CD14-positive monocyte (primary cell): Measurements from ENCODE around the gene CACUL1. TPM values are rescaled to one million over a fixed set of nuclear protein-coding genes. Genes with fewer than 3 reads are reported as not detected.
"Not testable (repeated sequence)": the region's sequence is repeated elsewhere in the genome, so short reads cannot be mapped to it uniquely, and the experiment has no call there.

Experiments used
- DNase-seq, 3 donors: peaks; one replicate each; pipeline ENCODE4 v3.0.0-alpha.2; 2011 to 2022
- H2AFZ ChIP-seq: 2 replicates; pipeline ENCODE4 v1.6.0; 2012; ENCODE audit warnings: mild to moderate bottlenecking, low read depth, low read length, inconsistent platforms; ENCODE audit not compliant: insufficient read depth, poor library complexity, severe bottlenecking
- H3K27ac ChIP-seq, 2 donors: 1 replicate in 1 of 2; 2 replicates in 1 of 2; pipeline ENCODE4 v1.5.1; 2012 to 2013; ENCODE audit warnings: low read length in 2 of 2, control low read depth in 1 of 2, inconsistent platforms in 1 of 2, low read depth in 1 of 2, mild to moderate bottlenecking in 1 of 2
- H3K27me3 ChIP-seq, 2 donors: one replicate each; pipeline versions ENCODE4 v1.6.0 to v1.6.1; 2011 to 2013; ENCODE audit warnings: low read length in 2 of 2; ENCODE audit not compliant: control insufficient read depth in 2 of 2, insufficient read depth in 2 of 2
- H3K36me3 ChIP-seq, 2 donors: replicated peaks in 1 of 2; 1 replicate in 1 of 2; 2 replicates in 1 of 2; pipeline versions ENCODE4 v1.5.1 to v1.6.1; 2012 to 2013; ENCODE audit warnings: low read length in 2 of 2, control low read depth in 1 of 2, inconsistent platforms in 1 of 2, mild to moderate bottlenecking in 1 of 2; ENCODE audit not compliant: insufficient read depth in 2 of 2, control insufficient read depth in 1 of 2
- H3K4me1 ChIP-seq, 2 donors: 1 replicate in 1 of 2; 2 replicates in 1 of 2; pipeline versions ENCODE4 v1.5.1 to v1.6.1; 2012 to 2013; ENCODE audit warnings: low read length in 2 of 2, control low read depth in 1 of 2, inconsistent platforms in 1 of 2, mild to moderate bottlenecking in 1 of 2, moderate library complexity in 1 of 2; ENCODE audit not compliant: insufficient read depth in 2 of 2, control insufficient read depth in 1 of 2
- H3K4me2 ChIP-seq: replicated peaks from 2 replicates; pipeline ENCODE3; 2012; ENCODE audit warnings: low read length, moderate library complexity, mild to moderate bottlenecking; ENCODE audit not compliant: poor library complexity, severe bottlenecking; ENCODE audit errors: extremely low read depth
- H3K4me3 ChIP-seq, 3 experiments: fragments of 200-600 bp in 1 of 3; sonication (generic) in 1 of 3; replicated peaks in 1 of 3; 1 replicate in 2 of 3; 2 replicates in 1 of 3; pipeline ENCODE4 v1.5.1; 2011 to 2013; ENCODE audit warnings: low read length in 3 of 3, mild to moderate bottlenecking in 3 of 3, control low read depth in 2 of 3, low read depth in 2 of 3, inconsistent platforms in 1 of 3, moderate library complexity in 1 of 3
- H3K79me2 ChIP-seq: 2 replicates; pipeline ENCODE4 v1.6.0; 2012; ENCODE audit warnings: mild to moderate bottlenecking, control low read depth, inconsistent platforms, low read length, moderate library complexity; ENCODE audit not compliant: insufficient read depth
- H3K9ac ChIP-seq: 2 replicates; pipeline ENCODE4 v1.6.0; 2017; ENCODE audit warnings: low read length, mild to moderate bottlenecking; ENCODE audit not compliant: insufficient read depth, poor library complexity, severe bottlenecking
- H3K9me3 ChIP-seq, 2 donors: replicated peaks in 1 of 2; 1 replicate in 1 of 2; 2 replicates in 1 of 2; pipeline versions ENCODE4 v1.5.1 to v1.6.1; 2012 to 2013; ENCODE audit warnings: low read length in 2 of 2, control low read depth in 1 of 2; ENCODE audit not compliant: control insufficient read depth in 1 of 2, insufficient read depth in 1 of 2
- H4K20me1 ChIP-seq: 2 replicates; pipeline ENCODE4 v1.6.0; 2012; ENCODE audit warnings: mild to moderate bottlenecking, low read length, control low read depth, moderate library complexity; ENCODE audit not compliant: insufficient read depth
- H3K27ac Mint-ChIP-seq, 7 donors: one replicate each; pipeline ENCODE4 v1.8.0; 2020; ENCODE audit warnings: mild to moderate bottlenecking in 7 of 7, mixed read lengths in 7 of 7, moderate library complexity in 6 of 7, inconsistent platforms in 2 of 7
- H3K27me3 Mint-ChIP-seq, 3 donors: one replicate each; pipeline ENCODE4 v1.8.0; 2021 to 2022; ENCODE audit warnings: low read depth in 3 of 3, mild to moderate bottlenecking in 3 of 3, mixed read lengths in 3 of 3, moderate library complexity in 3 of 3, inconsistent platforms in 1 of 3
- H3K36me3 Mint-ChIP-seq, 2 donors: one replicate each; pipeline ENCODE4 v1.8.0; 2020; ENCODE audit warnings: mixed read lengths in 2 of 2, inconsistent platforms in 1 of 2, mild to moderate bottlenecking in 1 of 2
- H3K4me1 Mint-ChIP-seq: one replicate; pipeline ENCODE4 v1.8.0; 2020; ENCODE audit warnings: mild to moderate bottlenecking, mixed read lengths
- H3K4me3 Mint-ChIP-seq, 2 donors: one replicate each; pipeline ENCODE4 v1.8.0; 2020; ENCODE audit warnings: mild to moderate bottlenecking in 2 of 2, mixed read lengths in 2 of 2, moderate library complexity in 1 of 2
- H3K9me3 Mint-ChIP-seq, 7 donors: one replicate each; pipeline ENCODE4 v1.8.0; 2020 to 2022; ENCODE audit warnings: mixed read lengths in 7 of 7, mild to moderate bottlenecking in 6 of 7, moderate library complexity in 6 of 7, inconsistent platforms in 2 of 7
- CTCF ChIP-seq: fragments of 200-600 bp; IDR thresholded peaks from one replicate; pipeline ENCODE4 v1.8.0; 2022; ENCODE audit warnings: antibody characterized with exemption, mild to moderate bottlenecking
- WGBS: methylation state at CpG from one replicate; pipeline ENCODE4 v1.1.5; 2013; ENCODE audit warnings: missing lambda C conversion rate; ENCODE audit not compliant: insufficient coverage; 5-methylcytosine and 5-hydroxymethylcytosine counted together
- intact Hi-C, 2 donors: fragments of 100-400 bp; cut with micrococcal nuclease; formaldehyde crosslinking; loops; one replicate each; pipeline versions ENCODE4 v1.15.0 to v1.15.1; 2023
- polyA plus RNA-seq, 3 donors: library from polyadenylated mRNA; depleted of rRNA in 1 of 3; unstranded in 2 of 3; stranded (reverse) in 1 of 3; fragments of 300-500 nt in 2 of 3; fragments of >200 nt in 1 of 3; fragmentation: Illumina TruSeq in 2 of 3; gene quantifications; 1 replicate in 2 of 3; 2 replicates in 1 of 3; pipeline ENCODE4 v1.2.3, GENCODE V29; 2012 to 2021

CACUL1 gene
- polyA plus RNA-seq, 3 donors, result 18.1 to 50.8 (median 38.8) TPM

DNA sequence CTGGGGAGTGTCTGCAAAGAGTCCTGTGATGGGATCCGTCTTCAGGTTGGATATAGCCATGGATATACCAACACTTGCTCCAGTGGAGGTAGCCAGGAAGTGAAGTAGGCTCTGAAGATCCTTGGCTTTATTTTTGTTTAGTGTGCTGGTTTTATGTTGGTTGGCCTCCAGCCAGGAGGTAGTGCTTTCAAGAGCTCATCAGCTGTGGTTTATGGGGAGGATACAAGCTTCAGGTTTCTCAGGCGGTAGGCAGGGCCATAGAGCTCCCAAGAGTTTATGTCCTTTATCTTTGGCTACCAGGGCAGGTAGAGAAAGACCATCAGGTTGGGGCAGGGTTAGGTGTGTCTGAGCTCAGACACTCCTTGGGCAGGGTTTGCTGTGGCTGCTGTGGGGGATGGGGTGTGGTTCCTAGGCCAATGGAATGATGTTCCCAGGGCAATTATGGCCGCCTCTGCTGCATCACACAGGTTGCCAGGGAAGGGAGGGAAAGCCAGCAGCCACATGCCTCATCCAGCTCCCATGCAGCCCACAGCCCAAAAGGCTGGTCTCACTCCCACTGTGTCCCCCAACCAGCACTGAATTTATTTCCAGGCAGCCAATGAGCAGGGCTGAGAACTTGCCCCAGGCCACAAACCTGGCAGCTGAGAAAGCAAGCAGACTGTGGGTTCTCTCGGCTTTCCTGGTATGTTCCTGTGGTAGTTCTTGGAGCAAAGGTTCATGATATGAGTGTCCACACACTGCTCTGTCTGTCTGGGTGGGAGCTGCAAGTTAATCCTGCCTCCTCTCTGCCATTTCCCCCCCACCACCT is 92.3 kb downstream of the CACUL1 start:
- Histone ChIP-seq H4K20me1 (no peaks in the 10 kb centered on the region), H3K4me3 (no peak overlapping the region), H2AFZ (no peak overlapping the region), H3K27me3 (peaks cover 0 to 4% of the 10 kb centered on the region in 2 donors), H3K4me1 (no peaks in the 10 kb centered on the region), H3K36me3 (no peaks in the 10 kb centered on the region), H3K4me2 (no peak overlapping the region), H3K79me2 (no peaks in the 10 kb centered on the region), H3K9me3 (no peaks in the 10 kb centered on the region), H3K27ac (no peak overlapping the region), H3K9ac (no peak overlapping the region)
- Mint-ChIP-seq H3K4me1 (no peaks in the 10 kb centered on the region), H3K36me3 (no peaks in the 10 kb centered on the region), H3K27ac (no peak overlapping the region), H3K27me3 (peaks cover 15 to 23% (median 18%) of the 10 kb centered on the region in 3 donors), H3K9me3 (peaks cover 0 to 18% (median 7%) of the 10 kb centered on the region in 7 donors), H3K4me3 (no peak overlapping the region)
- intact Hi-C loops, result no loop called here
- 96% methylated on average over 3 of the region's 4 CpGs for WGBS
- TF ChIP-seq CTCF, result no peak
- DNase-seq, result no peak

- Histone ChIP-seq H3K9ac (no peak overlapping the region), H3K4me2 (no peak overlapping the region), H4K20me1 (no peaks in the 10 kb centered on the region), H3K4me1 (no peaks in the 10 kb centered on the region), H3K79me2 (no peaks in the 10 kb centered on the region), H3K27me3 (no peaks in the 10 kb centered on the region), H3K27ac (no peak overlapping the region), H3K4me3 (no peak overlapping the region), H3K36me3 (no peaks in the 10 kb centered on the region), H2AFZ (no peak overlapping the region), H3K9me3 (no peaks in the 10 kb centered on the region)
- no peaks in the 10 kb centered on the region for H3K4me1 Mint-ChIP-seq
- H3K9me3 Mint-ChIP-seq, result peaks cover 5 to 18% (median 11%) of the 10 kb centered on the region in 7 donors
- DNase-seq, result no peak
- TF ChIP-seq CTCF, result no peak
- H3K36me3 Mint-ChIP-seq, result no peaks in the 10 kb centered on the region
- WGBS, result 83% methylated on average over 3 of the region's 3 CpGs
- no peak overlapping the region for H3K27ac Mint-ChIP-seq
- peaks cover 9 to 17% (median 10%) of the 10 kb centered on the region in 3 donors for H3K27me3 Mint-ChIP-seq
- no peak overlapping the region for H3K4me3 Mint-ChIP-seq
- intact Hi-C loops, result no loop called here
These were observed 96.0 kb downstream of the CACUL1 start for GRCh38 chr10:118658762-118659161.

DNA sequence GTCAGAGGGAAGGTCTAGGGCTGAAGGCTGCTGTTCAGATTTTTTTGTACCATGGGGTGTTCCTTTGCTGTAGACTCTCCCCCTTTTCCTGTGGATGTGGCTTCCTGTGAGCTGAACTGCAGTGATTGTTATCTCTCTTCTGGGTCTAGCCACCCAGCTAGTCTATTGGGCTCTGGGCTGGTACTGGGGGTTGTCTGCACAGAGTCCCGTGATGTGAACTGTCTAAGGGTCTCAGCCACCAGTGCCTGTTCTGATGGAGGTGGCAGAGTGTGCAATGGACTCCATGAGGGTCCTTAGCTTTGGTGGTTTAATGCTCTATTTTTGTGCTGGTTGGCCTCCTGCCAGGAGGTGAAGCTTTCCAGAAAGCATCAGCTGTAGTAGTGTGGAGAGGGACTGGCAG is 96.6 kb downstream of the CACUL1 start:
- intact Hi-C loops, H3K27ac Mint-ChIP-seq, H4K20me1 ChIP-seq, H2AFZ ChIP-seq, H3K36me3 ChIP-seq, H3K27me3 ChIP-seq, H3K36me3 Mint-ChIP-seq, H3K27ac ChIP-seq, H3K9ac ChIP-seq, H3K9me3 ChIP-seq, H3K4me1 ChIP-seq, H3K4me2 ChIP-seq, DNase-seq, H3K4me3 ChIP-seq, H3K4me1 Mint-ChIP-seq, H3K79me2 ChIP-seq, H3K4me3 Mint-ChIP-seq: not testable (repeated sequence)
- peaks cover 5 to 18% (median 11%) of the 10 kb centered on the region in 7 donors for H3K9me3 Mint-ChIP-seq
- peaks cover 9 to 17% (median 10%) of the 10 kb centered on the region in 3 donors for H3K27me3 Mint-ChIP-seq
- 100% methylated on average over 1 of the region's 1 CpG for WGBS
